Panc1 (cell line): Measurements from ENCODE around the gene ANKRD26. TPM values are rescaled to one million over a fixed set of nuclear protein-coding genes. Genes with fewer than 3 reads are reported as not detected.

Experiments used
- ATAC-seq: fragments of 200-7000 bp; cut with Tn5 transposase; 2 replicates; pipeline ENCODE4 v1.9.1; 2020; ENCODE audit warnings: mild to moderate bottlenecking, moderate library complexity
- BruUV-seq: library from RNA; stranded (reverse); fragments of 400-500 nt; replicated peaks from 2 replicates; lab custom pipeline; 2021; lab: Mats Ljungman, UMichigan
- CTCF ChIA-PET: fragments of 300-600 bp; sonication (Branson Sonifier 250); formaldehyde crosslinking; loops from one replicate; lab custom pipeline; 2022; ENCODE audit warnings: antibody characterized with exemption; lab: Charles Lee
- POLR2A ChIA-PET: fragments of 300-600 bp; sonication (Branson Sonifier 250); formaldehyde crosslinking; loops from one replicate; lab custom pipeline; 2022; ENCODE audit warnings: antibody characterized with exemption; lab: Charles Lee
- DNase-seq: peaks from one replicate; pipeline ENCODE4 v3.0.0-alpha.2; 2010; ENCODE audit warnings: low read depth, low spot score
- H3K27ac ChIP-seq: 2 replicates; pipeline ENCODE4 v1.5.1; 2011; ENCODE audit warnings: mild to moderate bottlenecking, low read length, inconsistent platforms
- H3K27me3 ChIP-seq: fragments of 200-500 bp; sonication (Bioruptor generic); 2 replicates; pipeline ENCODE4 v1.6.0; 2014; ENCODE audit warnings: low read length, inconsistent platforms; ENCODE audit not compliant: control insufficient read depth, insufficient read depth
- H3K36me3 ChIP-seq: fragments of 200-500 bp; sonication (Bioruptor generic); 2 replicates; pipeline ENCODE4 v1.5.1; 2014; ENCODE audit warnings: inconsistent platforms, mild to moderate bottlenecking, low read length, moderate library complexity; ENCODE audit not compliant: control insufficient read depth, insufficient read depth
- H3K4me1 ChIP-seq: 2 replicates; pipeline ENCODE4 v1.5.1; 2011; ENCODE audit warnings: inconsistent platforms, mild to moderate bottlenecking, low read length, moderate library complexity; ENCODE audit not compliant: control insufficient read depth, insufficient read depth
- H3K4me3 ChIP-seq, 2 experiments: 2 replicates each; pipeline ENCODE4 v1.5.1; 2011 to 2012; ENCODE audit warnings: low read depth in 2 of 2, low read length in 2 of 2, mild to moderate bottlenecking in 2 of 2, inconsistent platforms in 1 of 2, moderate library complexity in 1 of 2
- H3K9me3 ChIP-seq: fragments of 200-500 bp; sonication (Bioruptor generic); 2 replicates; pipeline ENCODE4 v1.5.1; 2014; ENCODE audit warnings: low read depth, mild to moderate bottlenecking, inconsistent platforms, low read length, moderate library complexity; ENCODE audit not compliant: control insufficient read depth, insufficient read depth
- POLR2AphosphoS5 ChIP-seq: IDR thresholded peaks from 2 replicates; pipeline ENCODE4 v1.6.1; 2012; ENCODE audit warnings: mild to moderate bottlenecking, low read depth, low read length, moderate library complexity
- SIN3A ChIP-seq: IDR thresholded peaks from 2 replicates; pipeline ENCODE4 v1.6.1; 2012; ENCODE audit warnings: low read depth, mild to moderate bottlenecking, low read length, moderate library complexity, borderline replicate concordance; ENCODE audit not compliant: insufficient read depth
- TCF7L2 ChIP-seq: IDR thresholded peaks from 2 replicates; pipeline ENCODE4 v1.6.1; 2011; ENCODE audit warnings: mild to moderate bottlenecking, low read depth, low read length, inconsistent platforms
- in situ Hi-C: cut with HindIII; loops from 2 replicates; pipeline ENCODE4 v1.10.0; 2016; ENCODE audit warnings: low sequenced_read_pairs, low pct_unique_long_range_greater_than_20kb
- intact Hi-C: fragments of 100-400 bp; cut with micrococcal nuclease; formaldehyde crosslinking; loops from one replicate; pipeline ENCODE4 v1.10.0; 2022; ENCODE audit not compliant: unreplicated experiment
- total RNA-seq: library from RNA; stranded (reverse); gene quantifications from one replicate; pipeline ENCODE4 v1.2.1, GENCODE V29; 2021; ENCODE audit not compliant: unreplicated experiment
- TF ChIP-seq, protein P1 (sequence below): fragments of 450-650 bp; IDR thresholded peaks from 2 replicates; pipeline ENCODE4 v1.5.1; 2017; ENCODE audit warnings: mild to moderate bottlenecking
- TF ChIP-seq, protein P2 (sequence below), 2 experiments: IDR thresholded peaks; 2 replicates each; pipeline ENCODE4 v1.6.1; 2011 to 2012; ENCODE audit warnings: low read depth in 2 of 2, control low read depth in 1 of 2, low read length in 1 of 2, mild to moderate bottlenecking in 1 of 2, moderate library complexity in 1 of 2; ENCODE audit not compliant: insufficient read depth in 1 of 2

The ANKRD26 gene
- total RNA-seq, 1 experiment from 2014 or later: 6.9 TPM

DNA sequence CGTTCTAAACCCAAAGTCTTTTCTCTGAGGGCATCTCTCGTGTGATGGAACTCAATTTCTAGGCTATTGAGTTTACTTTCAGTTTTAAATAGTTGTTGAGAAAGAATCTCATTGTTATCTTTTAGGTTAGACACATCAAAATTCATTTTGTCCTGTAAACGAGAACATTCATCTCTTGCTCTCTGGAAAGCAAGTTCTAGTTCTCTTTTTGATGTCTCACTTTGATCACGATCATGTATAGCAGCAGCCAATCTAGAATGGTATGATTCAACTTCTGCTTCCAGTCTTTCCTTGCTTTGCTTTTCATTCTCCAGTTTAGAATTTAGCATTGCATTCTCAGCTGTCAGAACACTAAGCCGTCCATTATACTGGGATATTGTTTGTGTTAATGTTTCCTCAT lies 65.1 kb downstream of the ANKRD26 start:
- DNase-seq: no peak
- H3K9me3 ChIP-seq: no peaks in the 10 kb centered on the region
- no peaks in the 10 kb centered on the region; the same call in 1 of the 2 replicates for H3K36me3 ChIP-seq
- ChIA-PET POLR2A (no interaction called here), CTCF (no interaction called here)
- intact Hi-C loops: no loop called here
- ATAC-seq: no peak
- TF ChIP-seq SIN3A: no peak
- no peak for TF ChIP-seq POLR2AphosphoS5
- TF ChIP-seq, protein P1, sequence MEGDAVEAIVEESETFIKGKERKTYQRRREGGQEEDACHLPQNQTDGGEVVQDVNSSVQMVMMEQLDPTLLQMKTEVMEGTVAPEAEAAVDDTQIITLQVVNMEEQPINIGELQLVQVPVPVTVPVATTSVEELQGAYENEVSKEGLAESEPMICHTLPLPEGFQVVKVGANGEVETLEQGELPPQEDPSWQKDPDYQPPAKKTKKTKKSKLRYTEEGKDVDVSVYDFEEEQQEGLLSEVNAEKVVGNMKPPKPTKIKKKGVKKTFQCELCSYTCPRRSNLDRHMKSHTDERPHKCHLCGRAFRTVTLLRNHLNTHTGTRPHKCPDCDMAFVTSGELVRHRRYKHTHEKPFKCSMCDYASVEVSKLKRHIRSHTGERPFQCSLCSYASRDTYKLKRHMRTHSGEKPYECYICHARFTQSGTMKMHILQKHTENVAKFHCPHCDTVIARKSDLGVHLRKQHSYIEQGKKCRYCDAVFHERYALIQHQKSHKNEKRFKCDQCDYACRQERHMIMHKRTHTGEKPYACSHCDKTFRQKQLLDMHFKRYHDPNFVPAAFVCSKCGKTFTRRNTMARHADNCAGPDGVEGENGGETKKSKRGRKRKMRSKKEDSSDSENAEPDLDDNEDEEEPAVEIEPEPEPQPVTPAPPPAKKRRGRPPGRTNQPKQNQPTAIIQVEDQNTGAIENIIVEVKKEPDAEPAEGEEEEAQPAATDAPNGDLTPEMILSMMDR: no peak
- TF ChIP-seq, protein P2, sequence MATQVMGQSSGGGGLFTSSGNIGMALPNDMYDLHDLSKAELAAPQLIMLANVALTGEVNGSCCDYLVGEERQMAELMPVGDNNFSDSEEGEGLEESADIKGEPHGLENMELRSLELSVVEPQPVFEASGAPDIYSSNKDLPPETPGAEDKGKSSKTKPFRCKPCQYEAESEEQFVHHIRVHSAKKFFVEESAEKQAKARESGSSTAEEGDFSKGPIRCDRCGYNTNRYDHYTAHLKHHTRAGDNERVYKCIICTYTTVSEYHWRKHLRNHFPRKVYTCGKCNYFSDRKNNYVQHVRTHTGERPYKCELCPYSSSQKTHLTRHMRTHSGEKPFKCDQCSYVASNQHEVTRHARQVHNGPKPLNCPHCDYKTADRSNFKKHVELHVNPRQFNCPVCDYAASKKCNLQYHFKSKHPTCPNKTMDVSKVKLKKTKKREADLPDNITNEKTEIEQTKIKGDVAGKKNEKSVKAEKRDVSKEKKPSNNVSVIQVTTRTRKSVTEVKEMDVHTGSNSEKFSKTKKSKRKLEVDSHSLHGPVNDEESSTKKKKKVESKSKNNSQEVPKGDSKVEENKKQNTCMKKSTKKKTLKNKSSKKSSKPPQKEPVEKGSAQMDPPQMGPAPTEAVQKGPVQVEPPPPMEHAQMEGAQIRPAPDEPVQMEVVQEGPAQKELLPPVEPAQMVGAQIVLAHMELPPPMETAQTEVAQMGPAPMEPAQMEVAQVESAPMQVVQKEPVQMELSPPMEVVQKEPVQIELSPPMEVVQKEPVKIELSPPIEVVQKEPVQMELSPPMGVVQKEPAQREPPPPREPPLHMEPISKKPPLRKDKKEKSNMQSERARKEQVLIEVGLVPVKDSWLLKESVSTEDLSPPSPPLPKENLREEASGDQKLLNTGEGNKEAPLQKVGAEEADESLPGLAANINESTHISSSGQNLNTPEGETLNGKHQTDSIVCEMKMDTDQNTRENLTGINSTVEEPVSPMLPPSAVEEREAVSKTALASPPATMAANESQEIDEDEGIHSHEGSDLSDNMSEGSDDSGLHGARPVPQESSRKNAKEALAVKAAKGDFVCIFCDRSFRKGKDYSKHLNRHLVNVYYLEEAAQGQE (IDR thresholded peaks at IDR 0.05; ENCODE audit: insufficient read depth in 1 of 2, low read depth in 2 of 2, low read length in 1 of 2): no peak
- no peak for TF ChIP-seq TCF7L2
- no peak overlapping the region for H3K4me3 ChIP-seq
- no peak overlapping the region for H3K27ac ChIP-seq
- TSS peak; percentile 82 for BruUV-seq
- in situ Hi-C loops: no loop called here
- H3K27me3 ChIP-seq: no peaks in the 10 kb centered on the region
- no peaks in the 10 kb centered on the region for H3K4me1 ChIP-seq

DNA sequence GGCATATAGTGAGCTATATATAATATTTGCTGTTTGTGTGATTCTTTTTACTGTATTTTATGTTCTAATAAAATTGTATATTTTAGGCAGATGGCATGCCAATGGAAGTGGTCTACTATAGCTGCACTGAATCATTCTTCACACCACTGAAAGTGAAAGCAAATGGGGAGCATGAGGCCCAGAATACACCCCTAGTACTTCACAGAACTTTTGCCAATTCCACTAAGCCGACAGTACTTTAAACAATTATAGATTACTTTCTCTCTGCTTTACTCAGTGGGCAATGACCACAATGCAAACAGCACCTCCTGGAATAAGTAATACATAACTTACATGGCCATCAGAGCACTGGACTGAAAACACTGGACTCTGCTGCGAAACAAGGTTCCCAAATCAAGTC lies 70.2 kb downstream of the ANKRD26 start:
- CTCF ChIA-PET: no interaction called here
- Histone ChIP-seq H3K9me3 (no peaks in the 10 kb centered on the region), H3K4me3 (no peak overlapping the region), H3K27ac (no peak overlapping the region), H3K4me1 (no peaks in the 10 kb centered on the region), H3K27me3 (no peaks in the 10 kb centered on the region), H3K36me3 (no peaks in the 10 kb centered on the region; the same call in 1 of the 2 replicates)
- POLR2A ChIA-PET: no interaction called here
- ATAC-seq (no peak), DNase-seq (no peak)
- in situ Hi-C loops (no loop called here), intact Hi-C loops (no loop called here)
- no TSS peak for BruUV-seq
- TF ChIP-seq, protein P1: no peak
- TF ChIP-seq POLR2AphosphoS5: no peak
- no peak for TF ChIP-seq SIN3A
- TF ChIP-seq TCF7L2: no peak
- TF ChIP-seq, protein P2 (IDR thresholded peaks at IDR 0.05; ENCODE audit: insufficient read depth in 1 of 2, low read depth in 2 of 2, low read length in 1 of 2): no peak
